Stomach (tissue), 4 donors: Measurements from ENCODE around the gene PRR5.

Experiments used
- EP300 ChIP-seq: sonication (generic); formaldehyde crosslinking; IDR thresholded peaks from one replicate; pipeline ENCODE4 v1.6.1; 2017; ENCODE audit warnings: antibody characterized with exemption
- POLR2A ChIP-seq, 4 donors: fragments of 450-650 bp; IDR thresholded peaks; one replicate each; pipeline ENCODE4 v1.6.1; 2016; ENCODE audit warnings: antibody characterized with exemption in 4 of 4, control low read depth in 2 of 4, mild to moderate bottlenecking in 1 of 4, moderate library complexity in 1 of 4
- TF ChIP-seq, protein P1 (sequence below), 7 experiments: fragments of 450-650 bp in 4 of 7; fragments of 200-600 bp in 3 of 7; sonication (generic) in 3 of 7; IDR thresholded peaks; one replicate each; pipeline ENCODE4 v1.5.1; 2016 to 2019; ENCODE audit warnings: antibody characterized with exemption in 7 of 7, control low read depth in 2 of 7, mild to moderate bottlenecking in 1 of 7

DNA sequence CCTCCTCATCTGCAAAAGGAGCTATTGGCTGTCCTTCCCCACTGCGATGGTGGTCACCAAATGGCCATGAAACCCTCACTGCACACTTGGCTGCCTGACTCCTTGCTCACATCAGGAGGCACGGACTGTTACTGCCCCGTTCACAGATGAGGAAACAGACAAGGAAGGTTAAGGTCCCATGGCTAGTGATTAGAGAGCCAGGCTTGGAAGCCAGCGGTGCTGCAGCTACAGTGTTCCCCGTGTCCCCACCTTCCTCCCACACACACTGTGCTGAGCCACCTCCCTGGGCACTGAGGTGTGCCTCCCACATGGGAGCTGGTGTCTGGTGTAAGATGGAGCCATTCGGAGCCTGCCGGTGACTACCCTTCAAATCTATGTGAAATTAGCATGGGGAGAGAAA, 53.0 kb downstream of the PRR5 start:
- TF ChIP-seq, protein P1, sequence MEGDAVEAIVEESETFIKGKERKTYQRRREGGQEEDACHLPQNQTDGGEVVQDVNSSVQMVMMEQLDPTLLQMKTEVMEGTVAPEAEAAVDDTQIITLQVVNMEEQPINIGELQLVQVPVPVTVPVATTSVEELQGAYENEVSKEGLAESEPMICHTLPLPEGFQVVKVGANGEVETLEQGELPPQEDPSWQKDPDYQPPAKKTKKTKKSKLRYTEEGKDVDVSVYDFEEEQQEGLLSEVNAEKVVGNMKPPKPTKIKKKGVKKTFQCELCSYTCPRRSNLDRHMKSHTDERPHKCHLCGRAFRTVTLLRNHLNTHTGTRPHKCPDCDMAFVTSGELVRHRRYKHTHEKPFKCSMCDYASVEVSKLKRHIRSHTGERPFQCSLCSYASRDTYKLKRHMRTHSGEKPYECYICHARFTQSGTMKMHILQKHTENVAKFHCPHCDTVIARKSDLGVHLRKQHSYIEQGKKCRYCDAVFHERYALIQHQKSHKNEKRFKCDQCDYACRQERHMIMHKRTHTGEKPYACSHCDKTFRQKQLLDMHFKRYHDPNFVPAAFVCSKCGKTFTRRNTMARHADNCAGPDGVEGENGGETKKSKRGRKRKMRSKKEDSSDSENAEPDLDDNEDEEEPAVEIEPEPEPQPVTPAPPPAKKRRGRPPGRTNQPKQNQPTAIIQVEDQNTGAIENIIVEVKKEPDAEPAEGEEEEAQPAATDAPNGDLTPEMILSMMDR (IDR thresholded peaks at IDR 0.05): no peak
- TF ChIP-seq POLR2A (IDR thresholded peaks at IDR 0.05): no peak
- TF ChIP-seq EP300: no peak
